GM18867 (cell line): ENCODE results near the gene RPS6KA2.
A peak's percentile ranks its signal among the peaks of the same experiment; 100 is the strongest.

Source experiments
- ATAC-seq: cut with Tn5 transposase; IDR thresholded peaks from one replicate; pipeline ENCODE4 v1.9.1; 2021; ENCODE audit warnings: mild to moderate bottlenecking, moderate library complexity; ENCODE audit not compliant: unreplicated experiment

RPS6KA2 gene

DNA sequence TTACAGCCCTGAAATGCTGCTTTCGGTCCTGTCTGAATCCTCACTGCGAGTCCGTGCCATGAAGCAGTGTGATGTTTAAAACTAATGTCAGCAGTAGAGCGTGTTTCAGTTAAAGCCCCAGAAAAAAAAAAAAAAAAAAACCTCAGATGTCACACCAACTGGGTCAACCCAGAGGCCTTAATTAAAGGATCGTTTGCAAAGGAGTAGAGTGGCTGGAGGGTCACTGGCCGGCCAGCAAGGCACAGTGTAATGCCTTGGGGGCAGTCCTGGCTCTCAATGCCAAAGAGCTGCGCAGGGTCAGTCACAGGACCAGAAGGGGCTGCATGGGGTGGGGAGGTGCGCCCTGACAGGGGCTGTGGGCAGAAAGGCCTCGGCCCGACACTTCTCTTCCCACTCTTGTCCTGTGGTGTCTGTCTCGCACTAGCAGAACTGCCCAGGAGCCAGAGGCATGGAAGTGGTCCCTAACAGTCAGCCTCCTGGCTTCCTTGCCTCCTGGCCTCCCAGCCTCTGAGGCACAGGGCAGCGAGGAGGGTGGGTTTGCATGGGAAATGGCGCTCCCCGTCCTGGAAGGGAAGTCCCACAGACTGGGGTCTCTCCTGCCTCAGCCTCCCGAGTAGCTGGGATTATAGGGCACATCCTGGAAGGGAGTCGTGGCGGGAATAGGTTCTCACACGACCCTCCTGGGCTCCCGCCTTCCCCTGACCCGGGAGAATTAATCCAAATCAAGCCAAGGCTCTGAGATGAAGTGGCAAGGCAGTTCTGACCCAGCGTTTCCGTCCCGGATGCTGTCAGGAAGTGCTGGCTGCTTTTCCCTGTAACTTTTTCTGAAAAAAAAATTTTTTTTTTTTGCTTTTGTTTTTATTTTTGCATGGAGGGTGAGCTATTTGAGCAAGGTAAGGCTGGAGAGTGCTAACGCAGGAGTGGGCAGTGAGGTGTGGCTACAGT lies 190.6 kb downstream of the RPS6KA2 start:
- ATAC-seq, result no peak

DNA sequence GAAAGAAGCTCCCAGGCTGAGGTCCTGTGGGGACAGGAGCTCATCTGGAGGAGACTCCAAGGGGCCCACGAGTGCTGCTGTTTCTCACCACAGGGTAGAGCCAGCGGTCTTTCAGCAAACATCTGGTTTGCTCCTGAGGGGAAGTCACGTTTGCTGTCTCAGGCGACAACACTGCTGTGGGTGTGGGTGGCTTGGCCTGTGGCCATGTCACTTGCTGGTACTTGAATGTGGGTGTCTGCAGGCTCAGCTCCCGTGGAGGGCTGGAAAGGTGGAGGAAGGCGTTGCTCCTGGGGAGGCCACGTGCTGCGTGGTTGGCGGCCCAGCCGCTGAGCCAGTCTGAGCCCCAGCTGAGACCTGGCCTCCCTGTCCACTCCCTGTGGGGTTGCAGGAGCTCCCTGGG lies 191.5 kb downstream of the RPS6KA2 start:
- ATAC-seq, result peak; percentile 38

GRCh38 chr6:166434336-166434735 lies 192.7 kb downstream of the RPS6KA2 start:
- ATAC-seq, result no peak

- no peak for ATAC-seq
Measured at GRCh38 chr6:166433096-166433495, 194.0 kb downstream of the RPS6KA2 start.

DNA sequence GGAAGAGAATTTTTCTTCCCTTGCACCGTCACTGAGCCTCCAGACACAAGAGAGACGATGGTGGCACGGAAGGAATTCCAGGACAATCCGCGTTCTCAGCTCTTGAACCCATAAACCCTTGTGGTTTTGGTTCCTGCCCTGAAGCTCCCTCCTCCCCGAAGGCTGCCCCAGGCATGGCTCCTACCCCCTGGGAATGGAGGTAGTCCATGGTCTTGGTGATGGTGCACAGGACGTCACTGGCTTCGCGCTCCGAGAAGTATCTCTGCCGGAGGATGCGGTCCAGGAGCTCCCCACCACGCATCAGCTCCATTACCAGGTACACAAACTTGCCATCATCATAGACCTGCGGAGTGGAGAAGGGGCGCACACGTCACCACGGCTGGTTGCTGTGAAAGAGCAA lies 196.8 kb downstream of the RPS6KA2 start:
- ATAC-seq, result no peak

GRCh38 chr6:166424431-166424830 lies 202.6 kb downstream of the RPS6KA2 start:
- no peak for ATAC-seq

GRCh38 chr6:166423781-166424180 lies 203.3 kb downstream of the RPS6KA2 start:
- ATAC-seq, result no peak

GRCh38 chr6:166423051-166423745 lies 203.9 kb downstream of the RPS6KA2 start:
- no peak for ATAC-seq

DNA sequence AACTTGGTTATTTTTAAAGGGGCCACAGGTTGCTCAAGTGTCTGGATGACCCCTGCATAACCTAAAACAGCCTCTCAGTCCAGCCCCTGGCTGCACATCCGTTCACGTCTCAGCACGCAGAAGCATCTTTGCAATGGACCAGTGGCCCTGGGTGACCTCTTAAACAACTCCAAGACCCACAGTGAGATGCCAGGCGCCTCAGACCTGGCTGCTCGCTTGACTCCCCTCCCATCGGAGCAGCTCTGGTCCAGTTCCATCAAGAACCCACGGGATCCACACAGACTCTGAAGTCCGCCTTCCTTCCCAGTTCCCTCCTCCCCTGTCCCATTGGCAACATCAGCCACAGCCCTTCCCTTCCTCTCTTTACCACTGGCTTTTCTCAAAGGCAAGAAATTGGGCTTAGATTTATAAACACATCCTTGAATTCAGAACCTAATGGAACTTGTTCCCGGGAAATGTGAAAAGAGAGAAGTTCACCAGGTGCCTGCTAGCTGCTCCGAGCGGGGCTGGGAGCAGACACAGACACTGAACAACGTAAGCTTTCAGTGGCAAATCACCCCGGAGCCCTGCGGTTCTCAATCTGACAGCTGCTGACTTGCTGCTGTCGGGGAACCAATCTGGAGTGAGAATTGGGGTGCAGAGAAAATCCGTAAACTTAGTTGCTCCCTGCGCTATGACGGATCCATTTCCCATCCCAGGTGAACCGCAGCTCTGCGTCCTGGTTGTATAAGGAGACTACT lies 204.7 kb downstream of the RPS6KA2 start:
- ATAC-seq, result no peak

DNA sequence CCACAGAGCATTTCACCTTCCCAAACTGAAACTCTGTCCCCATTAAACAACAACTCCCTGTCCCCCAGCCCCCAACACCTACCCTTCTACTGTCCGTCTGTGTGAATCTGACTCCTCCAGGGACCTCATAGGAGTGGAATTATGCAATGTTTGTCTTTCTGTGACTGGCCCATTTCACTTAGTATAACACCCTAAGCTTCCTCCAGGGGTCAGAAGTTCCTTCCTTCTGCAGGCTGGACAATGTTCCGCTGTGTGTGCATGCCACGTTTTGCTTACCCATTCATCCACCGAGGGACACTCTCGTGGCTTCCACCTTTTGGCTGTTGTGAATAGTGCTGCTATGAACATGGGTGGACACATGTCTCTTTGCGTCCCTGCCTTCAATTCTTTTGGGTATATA lies 206.7 kb downstream of the RPS6KA2 start:
- no peak for ATAC-seq

DNA sequence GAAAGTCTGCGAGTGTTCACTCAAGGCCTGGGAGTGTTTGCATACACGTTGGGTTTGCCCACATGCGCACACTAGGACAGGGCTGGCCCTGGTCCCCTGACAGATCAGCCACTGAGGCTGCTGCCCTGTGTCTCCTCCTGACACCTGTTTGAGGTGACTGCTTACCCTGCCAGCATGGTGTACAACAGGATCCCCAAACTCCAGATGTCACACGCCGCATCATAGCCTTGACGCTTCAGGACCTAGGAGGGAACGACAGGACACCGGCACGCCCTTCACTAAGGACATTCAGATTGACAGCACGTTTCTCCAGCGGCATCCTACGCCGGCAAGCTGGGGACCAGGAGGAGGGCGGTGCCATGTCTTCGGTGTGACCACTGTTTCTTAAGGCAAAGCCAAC lies 207.3 kb downstream of the RPS6KA2 start:
- no peak for ATAC-seq

GRCh38 chr6:166419286-166419685 lies 207.8 kb downstream of the RPS6KA2 start:
- ATAC-seq, result peak; percentile 96

DNA sequence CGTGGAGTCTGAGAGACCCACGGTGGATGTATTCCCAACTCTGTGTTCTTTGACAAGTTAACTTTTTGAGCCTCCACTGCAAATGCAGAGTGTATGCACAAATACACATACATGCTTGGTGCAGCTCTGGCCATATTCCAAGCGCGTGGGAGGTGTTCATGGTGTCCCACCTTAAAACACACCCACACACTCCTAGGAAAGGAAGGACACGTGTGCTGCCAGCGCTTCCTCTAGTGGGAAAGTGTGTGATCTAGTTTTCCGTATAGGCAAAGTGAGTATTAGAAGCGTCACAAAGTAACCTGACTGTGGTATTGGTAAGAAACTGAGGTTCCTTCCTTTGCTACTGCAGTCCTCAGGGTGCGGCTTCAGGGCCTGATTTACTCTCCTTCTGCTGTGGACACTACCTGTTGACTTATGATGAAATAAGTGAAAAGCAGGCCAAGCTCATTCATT lies 208.3 kb downstream of the RPS6KA2 start:
- no peak for ATAC-seq

DNA sequence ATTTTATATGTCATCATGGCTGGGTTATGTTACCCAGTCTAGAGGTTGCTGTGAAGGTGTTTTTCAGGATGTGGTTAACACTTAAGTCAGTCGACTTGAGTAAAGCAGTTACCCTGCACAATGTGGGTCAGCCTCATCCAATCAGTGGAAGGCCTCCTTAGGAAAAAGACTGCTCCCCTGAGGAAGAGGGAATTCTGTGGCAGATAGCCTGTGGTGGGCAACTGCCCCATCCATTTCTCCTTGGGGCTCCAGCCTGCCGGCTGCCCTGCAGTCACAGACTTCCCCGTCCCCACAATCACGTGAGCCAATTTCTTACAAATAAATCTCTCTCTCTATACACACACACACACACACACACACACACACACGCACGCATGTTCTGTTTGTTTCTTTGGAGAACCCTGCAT lies 209.8 kb downstream of the RPS6KA2 start:
- ATAC-seq, result peak; percentile 65

- ATAC-seq, result no peak
Measured at GRCh38 chr6:166415833-166416347, 211.2 kb downstream of the RPS6KA2 start.

DNA sequence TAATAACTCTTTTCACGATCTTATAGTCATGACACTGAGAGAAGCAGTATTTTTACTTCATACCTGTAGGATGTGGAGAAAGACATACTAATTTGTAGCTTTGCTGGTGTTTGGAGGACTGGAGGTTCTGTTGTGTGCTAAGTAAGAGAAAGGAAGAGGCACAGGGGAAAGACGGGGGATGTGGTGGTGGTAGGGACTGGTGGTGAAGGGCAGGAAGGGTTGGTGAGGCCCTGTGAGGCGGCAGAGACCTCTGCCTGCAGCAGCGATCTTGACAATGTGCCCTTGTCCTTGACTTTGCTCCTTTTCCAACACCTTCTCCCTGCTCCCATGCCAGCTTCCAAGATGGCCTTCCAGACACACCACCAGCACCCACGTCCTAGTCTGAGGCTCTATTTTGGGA lies 211.7 kb downstream of the RPS6KA2 start:
- no peak for ATAC-seq

GRCh38 chr6:166413491-166413951 lies 213.5 kb downstream of the RPS6KA2 start:
- no peak for ATAC-seq

- ATAC-seq, result no peak
Measured at GRCh38 chr6:166412911-166413384, 214.1 kb downstream of the RPS6KA2 start.

DNA sequence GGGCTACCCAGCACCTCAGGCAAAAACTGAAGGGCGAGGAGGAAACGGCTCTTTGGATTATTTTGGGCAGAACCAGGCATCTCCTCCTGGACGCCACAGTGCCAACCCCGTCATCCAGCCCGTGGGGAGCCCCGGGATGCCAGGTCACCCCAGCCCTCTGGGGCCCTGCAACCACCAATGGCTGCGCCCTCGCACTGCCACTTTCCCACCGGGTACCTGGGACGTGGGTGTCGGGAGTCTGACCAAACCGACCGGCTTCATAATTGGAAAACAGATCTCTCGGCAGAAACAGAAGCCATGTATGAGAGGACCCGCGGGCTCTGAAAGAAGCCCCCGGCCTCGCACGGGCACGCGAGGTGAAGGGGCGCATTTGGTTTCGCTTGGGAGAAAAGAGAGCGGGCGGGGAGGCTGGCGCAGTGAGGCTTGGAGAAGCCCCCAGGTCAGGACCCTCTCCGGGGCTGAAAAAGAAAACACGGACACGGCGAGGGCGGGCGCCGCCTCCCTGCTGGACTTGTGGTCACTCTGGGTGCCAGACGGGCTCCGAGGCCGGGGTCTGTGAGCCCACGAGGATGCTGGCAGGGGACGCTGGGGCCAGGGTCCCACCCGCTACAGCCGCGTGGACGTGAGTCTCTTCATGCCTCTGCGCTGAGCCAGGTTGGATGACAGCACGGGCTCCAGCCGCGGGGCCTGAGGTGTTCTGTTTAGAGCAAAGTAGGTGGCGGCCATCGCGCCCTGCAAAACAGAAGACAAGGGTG lies 214.7 kb downstream of the RPS6KA2 start:
- ATAC-seq, result no peak

DNA sequence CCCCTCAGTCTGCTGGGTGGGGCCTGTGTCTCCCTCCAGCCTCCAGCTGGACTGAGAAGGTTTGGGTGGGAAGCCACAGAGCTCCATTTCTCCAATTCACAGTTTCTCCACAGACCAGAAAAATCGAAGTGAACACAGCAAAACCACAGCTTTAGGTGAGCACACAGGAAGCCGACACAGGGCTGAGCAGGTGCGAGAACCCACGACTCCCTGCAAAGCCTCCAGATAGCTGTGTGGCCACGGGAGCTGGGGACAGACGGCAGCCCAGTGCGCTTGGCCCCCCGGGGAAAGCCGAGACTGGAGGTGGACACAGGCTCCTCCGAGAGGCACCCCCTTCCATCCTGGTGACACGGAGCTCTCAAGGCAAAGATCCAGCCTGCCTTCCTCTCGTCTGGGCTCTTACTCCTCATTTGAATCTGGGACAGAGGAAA lies 215.3 kb downstream of the RPS6KA2 start:
- ATAC-seq, result no peak
